ENCODE data around the gene TBL2. TPM values are rescaled to one million over a fixed set of nuclear protein-coding genes. Genes with fewer than 3 reads are reported as not detected.
"Not testable (repeated sequence)": the region's sequence is repeated elsewhere in the genome, so short reads cannot be mapped to it uniquely, and the experiment has no call there.

The TBL2 gene
- total RNA-seq, 1 donor from 2014 or later: 39.2 TPM

DNA sequence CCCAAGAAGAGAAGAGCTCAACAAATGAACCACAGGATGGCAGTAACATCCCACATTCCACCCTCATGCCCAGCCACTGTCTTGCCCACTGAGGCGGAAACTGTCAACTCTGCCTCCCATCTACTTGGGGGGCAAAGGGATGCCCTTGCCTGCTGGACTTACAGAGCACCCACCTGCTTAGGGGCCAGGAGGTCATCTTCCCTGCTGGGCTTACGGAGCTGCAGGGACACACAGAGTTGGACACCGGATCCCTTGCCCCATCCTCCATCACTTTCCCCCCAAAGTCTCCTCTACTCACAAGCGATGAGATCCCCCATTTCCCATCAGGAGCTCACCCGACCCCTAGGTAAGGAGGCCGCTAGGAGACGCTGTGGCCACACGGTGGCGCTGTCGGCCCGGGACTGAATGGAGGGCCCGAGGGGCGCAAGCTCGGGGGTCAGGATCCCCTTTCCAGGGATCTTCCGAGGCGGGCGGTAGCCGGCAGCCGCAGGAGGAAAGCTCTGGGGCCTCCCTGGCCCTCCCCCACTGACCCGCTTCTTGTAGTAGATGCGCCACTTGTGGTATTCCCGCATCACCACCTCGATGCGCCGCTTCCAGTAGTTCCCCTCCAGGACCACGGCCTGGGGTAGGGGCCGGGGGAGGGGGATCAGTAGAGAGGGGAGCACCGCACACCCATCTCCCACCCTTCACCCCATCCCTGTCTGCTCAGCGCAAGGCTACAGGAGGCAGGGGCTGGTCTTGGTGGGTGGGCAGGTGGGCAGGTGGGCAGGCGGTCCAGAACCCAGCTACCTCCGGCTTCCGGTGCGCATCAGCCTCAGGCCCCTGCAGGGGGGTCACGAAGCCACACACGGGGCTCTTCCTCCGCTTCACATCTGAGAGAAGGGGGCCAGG is 28.7 kb upstream of the TBL2 start:
- no peak for DNase-seq (ENCODE audit: low spot score)

DNA sequence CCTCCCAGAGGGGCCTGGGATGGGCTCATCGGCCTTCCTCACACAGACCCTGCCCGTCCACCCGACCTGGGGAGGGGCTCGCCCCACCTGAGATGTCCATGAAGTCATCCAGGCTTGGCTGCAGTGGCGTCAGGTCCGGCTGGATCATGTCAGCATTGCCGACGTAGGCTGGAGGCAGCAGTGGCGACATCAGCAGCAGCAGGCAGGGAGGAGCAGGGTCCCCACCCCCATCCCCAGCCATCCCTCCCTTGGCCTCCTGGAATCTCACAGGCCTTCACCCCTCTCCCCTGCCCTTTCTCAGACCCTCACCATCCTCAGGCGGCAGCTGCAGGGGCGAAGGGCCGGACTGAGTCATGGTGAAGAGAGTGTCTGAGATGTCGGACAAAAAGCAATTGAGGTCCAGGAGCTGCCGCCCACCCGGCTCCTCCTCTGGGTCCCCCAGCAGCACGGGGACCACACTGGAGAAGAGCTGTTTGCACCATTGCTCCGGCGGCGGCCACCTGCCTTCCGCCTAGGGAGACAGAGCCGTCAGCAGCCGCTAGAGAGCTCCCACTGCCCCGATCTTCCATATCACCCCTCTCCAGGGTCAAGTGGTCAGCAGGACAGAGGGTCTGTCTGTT is 27.3 kb upstream of the TBL2 start:
- DNase-seq (ENCODE audit: low spot score): no peak

DNA sequence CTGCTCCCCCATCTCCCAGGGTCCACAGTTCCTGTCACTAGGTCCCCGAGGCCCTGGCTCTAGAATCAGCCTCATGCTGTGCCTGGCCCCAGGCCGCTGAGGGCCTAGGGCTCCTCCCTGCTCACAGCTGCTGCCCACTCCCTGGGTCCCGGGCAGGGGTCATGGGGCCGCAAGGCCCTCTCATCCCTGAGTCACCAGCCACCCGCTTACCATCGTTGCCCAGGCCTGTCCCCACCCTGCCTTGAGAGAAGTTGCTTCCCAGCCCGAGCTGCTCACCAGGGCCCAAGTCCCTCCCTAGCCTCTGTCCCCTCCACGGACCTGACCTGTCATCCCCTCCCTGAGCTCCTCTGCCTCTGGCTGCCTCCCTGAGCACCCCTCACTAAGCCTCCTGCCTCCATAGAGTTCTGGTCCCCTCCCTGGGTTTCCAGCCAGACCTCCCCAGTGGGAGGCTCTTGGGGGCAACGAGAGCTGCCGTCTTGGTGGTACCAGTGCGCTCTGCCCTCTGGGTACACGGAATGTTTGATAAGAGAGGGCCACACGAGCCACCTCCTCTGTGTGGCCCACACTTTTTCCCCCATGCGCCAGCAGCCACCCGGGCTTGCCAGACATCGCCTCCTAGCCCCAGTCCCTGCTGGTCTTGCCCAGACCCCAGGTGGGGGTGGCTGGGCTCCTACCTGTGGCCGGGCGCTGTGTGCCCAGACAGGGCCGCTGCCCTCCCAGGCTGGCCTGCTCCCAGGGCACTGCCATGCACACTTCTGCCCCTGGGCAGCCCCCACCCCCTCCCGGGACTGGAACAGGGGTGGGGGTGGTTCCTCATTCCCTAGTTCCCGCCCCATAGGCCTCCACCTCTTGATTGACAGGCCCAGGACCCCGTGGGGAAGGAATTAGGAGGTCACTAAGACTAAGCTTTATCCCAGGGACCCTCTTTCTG is 24.6 kb upstream of the TBL2 start:
- no peak for DNase-seq (ENCODE audit: low spot score)

DNA sequence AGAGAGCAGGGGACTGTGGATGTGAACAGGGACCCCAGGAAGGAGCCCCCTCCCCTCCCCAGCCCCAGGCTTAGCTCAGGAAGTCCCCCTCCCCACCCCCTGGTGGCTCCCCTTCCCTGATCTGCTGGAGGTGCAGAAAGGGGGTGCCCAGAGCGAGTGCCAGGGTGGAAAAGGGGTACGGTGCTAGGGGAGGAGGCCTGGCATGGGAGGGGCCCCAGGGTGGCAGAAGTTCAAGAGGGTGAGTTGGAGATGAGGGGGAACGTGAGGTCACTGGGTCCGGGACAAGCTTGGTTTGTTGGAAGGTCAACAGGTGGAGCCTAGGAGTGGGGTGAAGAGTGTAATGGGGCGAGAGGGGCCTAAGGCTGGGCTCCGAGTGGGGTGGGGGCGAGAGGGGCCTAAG is 21.5 kb upstream of the TBL2 start:
- DNase-seq (ENCODE audit: low spot score): no peak

DNA sequence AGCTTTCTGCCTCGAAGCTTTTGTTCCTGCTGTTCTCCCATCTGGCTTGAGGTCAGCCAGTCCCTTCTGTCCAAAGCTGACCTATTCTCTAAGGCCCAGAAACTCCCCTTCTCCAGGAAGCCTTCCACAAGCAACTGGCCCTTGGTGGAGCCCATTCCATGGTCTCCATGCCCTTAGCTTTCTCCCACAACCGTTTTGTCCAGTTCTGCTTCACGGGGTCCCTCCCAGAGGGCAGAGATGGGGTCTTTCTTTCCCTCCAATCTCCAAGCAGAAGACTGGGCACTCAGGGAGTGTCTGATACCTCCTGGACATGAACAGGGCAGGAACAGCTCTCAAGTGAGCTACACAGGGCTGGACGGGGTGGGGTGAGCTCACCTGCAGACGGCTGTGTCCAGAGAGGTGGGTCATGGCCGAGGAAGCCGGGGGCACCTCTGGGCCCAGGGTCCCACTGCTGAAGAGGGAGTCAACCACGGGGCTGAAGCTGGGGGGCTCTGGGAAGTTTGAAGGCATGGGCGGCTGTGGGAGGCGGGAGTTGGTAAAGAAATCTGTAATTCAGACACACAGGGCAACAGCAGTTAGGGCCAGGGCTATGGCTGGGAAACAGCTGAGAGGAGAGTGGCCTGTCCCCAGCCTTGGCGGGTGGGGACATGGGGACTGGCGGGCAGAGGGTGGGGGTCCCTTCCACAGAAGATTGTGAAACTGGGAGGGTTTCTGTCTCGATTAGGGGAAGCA is 20.9 kb upstream of the TBL2 start:
- no peak for DNase-seq (ENCODE audit: low spot score)

DNA sequence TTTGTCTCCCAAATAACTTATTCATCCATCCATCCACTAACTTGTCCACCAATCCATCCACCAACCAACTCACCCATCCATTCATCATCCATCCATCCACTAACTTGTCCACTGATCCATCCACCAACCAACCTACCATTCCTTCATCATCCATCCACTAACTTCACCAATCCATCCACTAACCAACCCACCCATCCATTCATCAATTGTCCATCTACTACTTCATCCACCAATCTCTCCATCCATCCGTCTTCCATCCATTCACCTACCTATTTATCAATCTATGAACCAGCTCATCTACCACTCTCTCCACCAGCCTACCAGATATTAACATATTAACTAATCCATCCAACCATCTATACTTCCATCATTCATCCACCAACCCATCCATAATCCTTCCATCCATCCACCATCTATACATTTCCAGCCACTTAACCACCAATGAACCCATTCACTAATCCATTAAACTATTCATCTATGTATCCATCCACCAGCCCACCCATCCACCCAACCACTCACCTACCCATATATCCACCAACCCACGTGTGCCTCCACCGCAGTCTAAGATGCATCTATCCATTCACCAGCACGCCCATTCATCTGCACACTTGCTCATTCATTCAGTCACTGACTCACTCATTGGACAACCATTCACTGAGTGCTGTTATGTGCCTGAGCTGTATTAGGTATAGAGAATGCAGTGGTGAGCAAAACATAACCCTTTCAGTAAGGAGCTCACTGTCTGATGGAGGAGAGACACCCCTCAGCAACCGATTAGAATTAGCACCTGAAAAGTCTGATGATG is 19.8 kb upstream of the TBL2 start:
- no peak for DNase-seq (ENCODE audit: low spot score)

DNA sequence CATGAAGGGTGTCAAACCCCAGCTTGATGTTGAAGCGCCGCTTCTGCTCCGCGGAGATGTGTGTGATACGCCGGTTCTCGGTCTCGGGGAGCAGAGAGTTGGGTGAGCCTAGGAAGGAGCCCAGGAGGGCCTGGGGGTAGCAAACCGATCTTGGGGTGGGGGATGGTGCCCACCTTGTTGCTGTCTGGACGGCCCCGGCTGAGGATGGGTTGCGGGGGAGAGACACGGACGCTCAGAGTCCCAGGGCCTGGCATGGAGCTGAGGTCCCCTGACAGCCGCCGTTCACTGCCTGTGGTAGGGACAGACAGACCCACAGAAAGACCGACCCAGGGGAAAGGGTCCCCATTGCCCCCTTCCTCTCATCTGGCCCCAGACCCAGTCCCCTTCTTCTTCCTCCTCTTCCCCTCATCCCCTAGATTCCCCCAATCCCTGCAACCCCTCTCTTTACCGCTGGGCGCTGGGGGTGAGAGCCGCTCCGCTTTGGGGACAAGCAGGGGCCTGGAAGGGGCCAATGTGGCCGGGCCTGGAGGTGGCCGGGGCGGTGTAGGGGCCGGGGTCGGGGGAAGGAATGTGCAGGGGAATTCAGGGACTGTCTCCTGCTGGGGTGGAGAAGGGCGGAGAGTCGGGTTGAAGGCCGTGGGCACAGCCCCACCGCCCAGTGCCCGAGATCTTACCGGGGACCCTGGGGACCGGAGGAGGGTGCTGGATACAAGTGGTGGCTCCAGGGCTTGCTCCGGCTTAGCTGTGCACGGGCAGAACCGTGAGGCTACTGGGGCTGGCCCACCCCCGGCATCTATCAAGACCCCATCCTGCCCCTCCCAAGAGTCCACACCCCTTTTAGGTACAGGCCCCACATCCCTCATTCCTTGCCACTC is 18.0 kb upstream of the TBL2 start:
- DNase-seq (ENCODE audit: low spot score): no peak

DNA sequence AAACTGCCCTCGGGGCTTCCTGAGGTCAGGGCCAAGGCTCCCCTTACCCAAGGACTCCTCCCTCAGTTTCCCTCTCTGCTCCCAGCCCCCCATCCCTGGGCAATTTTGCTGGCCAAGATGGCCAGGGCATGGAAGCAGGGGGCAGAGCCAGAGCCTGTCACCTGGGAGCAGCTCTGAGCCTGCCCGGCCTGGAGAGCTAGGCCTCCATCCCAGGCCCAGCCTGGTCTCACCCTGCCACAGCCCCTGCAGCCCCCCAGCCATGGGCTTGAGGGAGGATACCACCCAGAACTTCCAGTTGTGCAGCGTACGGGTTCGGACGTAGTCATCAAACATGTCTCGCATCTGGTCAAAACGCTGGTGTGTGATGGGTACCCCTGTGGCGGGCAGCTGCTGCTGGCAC is 17.0 kb upstream of the TBL2 start:
- DNase-seq (ENCODE audit: low spot score): no peak

DNA sequence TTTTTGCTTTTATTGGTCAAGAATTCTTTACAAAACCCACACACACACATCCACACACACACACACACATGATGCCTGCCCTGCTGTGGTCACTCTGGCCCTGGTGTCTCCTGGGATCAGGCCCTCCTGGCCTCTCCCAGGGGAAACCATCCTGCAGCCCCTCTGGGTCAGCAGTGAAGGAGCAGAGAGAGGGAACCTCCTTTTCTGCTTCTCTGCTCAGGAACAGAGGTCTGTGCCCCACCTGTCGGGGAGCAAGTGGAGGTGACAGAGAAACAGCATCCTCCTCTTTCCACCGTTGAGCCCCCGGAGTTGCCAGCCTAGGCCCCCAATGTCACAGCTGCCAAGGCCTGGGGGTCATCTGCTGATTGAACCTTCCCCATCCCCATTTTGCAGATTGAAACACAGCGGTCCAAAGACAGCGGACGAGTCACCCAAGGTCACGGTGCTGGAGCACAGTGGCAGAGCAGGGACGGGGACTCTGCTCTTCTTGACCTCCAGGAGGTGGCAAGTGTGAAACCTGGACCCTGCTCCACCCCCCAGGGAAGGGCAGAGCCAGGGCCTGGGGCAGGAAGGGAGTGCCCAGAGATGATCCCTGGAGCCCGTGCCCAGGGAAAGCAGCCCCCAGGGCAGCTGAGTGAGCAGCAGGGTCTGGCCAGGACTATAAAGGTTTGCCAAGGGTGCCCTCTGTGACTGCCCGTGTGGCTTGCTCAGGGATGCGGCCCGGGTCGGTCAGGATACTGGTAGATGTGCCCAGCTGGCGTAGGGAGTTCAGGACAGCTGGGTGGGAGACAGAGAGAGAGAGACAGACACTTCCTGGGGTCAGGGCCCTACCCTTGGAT is 15.0 kb upstream of the TBL2 start:
- DNase-seq (ENCODE audit: low spot score): no peak

DNA sequence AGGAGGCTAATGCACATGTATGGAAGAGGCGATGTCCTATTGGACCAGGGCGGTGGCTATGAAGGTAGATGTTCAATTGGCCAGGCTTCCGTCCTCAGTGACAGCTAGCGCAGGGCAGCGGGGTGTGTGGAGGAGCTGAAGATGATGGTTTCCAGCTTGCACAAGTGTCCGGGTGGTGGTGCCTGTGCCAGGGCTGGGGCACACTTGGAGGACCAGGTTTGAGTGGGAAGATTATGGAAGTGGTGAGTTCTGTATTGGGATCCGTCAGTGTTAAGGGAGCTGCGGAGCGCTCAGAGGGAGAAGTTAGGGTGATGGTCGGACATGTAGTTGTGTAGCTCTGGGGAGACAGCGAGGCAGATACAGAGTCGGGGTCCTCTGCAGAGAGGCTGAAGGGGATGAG is 8.5 kb upstream of the TBL2 start:
- no peak for DNase-seq (ENCODE audit: low spot score)

DNA sequence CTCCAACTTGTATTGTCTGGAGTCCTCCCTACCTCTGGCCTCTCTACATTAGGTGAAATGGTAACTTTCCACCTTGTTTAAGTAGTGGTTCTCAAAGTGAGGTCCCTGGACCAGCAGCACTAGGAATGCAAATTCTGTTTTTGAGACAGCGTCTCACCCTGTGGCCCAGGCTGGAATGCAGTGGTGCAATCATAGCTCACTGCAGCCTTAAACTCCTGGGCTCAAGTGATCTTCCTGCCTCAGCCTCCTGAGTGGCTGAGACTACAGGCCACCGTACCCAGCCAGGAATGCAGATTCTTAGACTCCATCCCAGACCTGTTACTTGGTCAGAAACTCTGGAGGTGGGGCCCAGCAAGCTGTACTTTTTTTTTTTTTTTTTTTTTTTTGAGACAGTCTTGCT is 6.8 kb upstream of the TBL2 start:
- DNase-seq (ENCODE audit: low spot score): no peak

DNA sequence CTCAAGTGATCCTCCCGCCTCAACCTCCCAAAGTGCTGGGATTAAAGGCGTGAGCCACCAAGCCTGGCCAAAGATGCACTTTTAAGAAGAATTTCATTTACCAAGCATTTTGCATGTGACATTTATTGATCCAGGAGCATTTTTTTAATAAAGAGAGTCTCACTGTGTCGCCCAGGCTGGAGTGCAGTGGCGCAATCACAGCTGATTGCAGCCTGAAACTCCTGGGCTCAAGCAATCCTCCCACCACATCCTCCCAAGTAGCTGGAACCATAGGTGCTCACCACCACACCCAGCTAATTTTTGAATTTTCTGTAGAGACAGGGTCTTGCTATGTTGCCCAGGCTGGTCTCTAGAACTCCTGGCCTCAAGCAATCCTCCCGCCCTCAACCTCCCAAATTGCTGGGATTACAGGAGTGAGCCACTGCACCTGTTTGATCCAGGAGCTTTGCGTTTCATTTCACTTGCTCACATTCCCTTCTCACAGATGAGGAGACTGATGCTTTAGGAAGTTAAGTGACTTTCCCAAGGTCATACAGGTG is 4.4 kb upstream of the TBL2 start:
- DNase-seq (ENCODE audit: low spot score): no peak

DNA sequence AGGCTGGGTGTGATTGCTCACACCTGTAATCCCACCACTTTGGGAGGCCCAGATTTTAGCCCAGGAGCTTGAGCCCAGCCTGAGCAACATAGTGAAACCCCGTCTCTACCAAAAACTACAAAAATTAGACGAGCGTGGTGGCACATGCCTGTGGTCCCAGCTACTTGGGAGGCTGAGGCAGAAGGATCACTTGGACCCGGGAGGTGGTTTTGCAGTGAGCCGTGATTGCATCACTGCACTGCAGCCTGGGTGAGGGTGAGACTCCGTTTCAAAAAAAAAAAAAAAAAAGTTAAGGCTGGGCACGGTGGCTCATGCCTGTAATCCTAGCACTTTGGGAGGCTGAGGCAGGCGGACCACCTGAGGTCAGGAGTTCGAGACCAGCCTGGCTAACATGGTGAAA is 2.6 kb upstream of the TBL2 start:
- not testable (repeated sequence) for DNase-seq (ENCODE audit: low spot score)

DNA sequence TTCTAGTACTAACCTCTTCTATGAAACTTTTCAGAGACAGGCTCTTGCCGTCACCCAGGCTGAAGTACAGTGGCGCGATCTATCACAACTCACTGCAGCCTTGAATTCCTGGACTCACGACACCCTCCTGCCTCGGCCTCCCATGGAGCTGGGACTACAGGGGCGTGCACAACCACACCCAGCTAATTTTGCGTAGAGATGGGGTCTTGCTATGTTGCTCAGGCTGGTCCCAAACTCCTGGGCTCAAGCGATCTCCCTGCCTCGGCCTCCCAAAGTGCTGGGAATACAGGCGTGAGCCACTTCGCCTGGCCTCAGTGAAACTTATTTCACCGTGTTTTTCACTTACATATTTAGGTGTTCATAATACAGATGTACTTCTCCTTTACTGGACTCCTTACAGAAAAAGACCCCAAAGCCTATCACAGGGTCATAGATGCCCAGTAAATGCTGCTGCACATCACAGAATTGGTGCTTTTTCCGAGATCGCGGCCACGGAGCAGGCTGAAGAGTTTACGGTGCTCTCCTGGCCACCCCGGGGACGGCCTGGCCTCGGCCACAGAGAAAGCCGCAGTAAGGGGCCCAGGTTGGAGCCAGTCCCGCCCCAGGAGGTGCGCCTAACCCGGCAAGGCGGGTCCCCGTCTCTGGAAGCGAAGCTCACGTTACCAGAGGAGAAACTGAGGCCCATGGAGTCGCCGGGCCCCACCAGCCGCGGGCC is 595 bp downstream of the TBL2 start:
- DNase-seq (ENCODE audit: low spot score): no peak

DNA sequence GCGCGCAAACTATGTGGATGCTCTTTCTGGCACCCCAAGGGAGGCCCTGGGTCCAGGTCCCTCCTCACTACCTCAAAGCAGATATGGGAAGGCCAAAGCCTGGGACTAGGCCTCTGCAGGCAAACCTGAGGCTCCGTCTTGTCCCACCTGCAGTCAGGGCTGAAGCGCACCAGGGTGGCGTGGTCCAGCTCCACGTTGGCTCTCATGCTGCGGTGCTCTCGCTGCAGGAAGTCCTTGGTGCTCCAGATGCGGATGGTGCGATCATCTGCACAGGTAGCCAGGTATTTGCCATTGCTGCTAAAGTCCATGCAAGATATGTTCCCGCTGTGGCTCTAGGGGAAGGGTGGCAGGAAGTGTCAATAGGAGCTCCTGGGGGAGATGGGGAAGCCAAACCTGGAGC is 4.6 kb downstream of the TBL2 start:
- DNase-seq (ENCODE audit: low spot score): no peak

DNA sequence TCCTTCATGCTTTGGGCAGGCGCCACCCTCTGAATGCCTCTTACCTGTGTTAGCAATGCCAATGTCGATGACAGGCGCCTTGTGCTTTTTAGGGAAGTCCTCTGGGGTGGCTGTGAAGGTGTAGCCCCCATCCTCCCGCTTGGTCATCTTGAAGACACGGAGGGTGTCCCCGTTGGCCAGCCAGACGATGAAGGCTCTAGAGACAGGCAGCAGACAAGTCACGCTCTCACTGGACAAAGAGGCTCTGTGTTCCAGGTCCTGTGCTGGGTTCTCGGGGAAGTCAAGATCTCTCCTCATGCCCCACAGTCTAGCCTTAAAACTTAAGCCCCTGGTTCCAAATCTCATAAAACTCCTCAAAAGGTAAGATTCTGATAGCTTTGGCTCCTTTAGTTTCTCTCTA is 5.1 kb downstream of the TBL2 start:
- no peak for DNase-seq (ENCODE audit: low spot score)

DNA sequence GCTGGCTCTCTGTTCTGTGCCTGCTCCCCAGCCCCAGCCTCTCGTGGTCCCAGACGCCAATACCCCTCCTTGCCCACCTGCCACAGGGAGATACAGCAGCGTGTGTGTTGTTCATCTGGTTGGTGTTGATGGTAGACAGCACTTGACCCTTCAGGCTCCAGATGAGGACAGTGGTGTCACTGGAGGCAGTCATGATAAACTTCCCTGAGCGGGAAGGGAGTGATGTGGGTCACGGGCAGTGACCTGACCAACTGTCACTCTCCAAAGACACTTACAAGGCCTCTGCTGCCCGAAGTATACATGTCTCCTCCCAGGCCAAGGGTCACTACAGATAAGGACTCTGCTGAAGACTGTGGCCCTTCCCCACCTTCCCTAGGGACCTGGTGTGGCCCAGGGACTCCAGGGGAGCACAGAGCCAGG is 5.6 kb downstream of the TBL2 start:
- no peak for DNase-seq (ENCODE audit: low spot score)

DNA sequence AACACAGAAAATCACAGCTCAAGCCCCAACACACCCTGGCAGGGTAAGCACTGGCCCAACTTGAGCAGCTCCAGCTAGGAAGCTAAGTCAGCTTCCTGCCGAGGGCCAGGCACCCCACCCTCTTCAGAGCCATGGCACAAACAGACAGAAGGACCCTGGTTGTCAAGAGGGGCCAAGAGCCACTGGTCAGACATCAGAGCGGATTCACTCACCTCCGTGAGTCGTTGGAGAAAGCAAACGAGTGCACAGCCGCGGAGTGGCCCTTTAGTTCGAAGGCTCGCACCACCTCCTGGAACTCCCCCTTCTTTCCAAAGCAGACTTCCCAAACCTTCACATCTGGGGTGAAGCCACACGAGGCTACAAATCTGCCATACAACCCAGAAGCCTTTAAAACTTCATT is 7.4 kb downstream of the TBL2 start:
- no peak for DNase-seq (ENCODE audit: low spot score)

All from mucosa of gallbladder (tissue), 1 donor.